ENCODE data around the gene TTC34. TPM values are rescaled to one million over a fixed set of nuclear protein-coding genes. Genes with fewer than 3 reads are reported as not detected.

The TTC34 gene
- total and polyA plus RNA-seq, 10 of the 15 experiments (the other 5 are each of a cell fraction or from before 2014, with no cell fraction given): 0.03 to 0.49 (median 0.05) TPM; not detected in 2

GRCh38 chr1:2596530-2597333 is 204.8 kb downstream of the TTC34 start:
- DNase-seq (ENCODE audit: low read depth, low spot score) (no peak), ATAC-seq (peak; percentile 15; the same call in 1 of the 3 replicates), FAIRE-seq (no peak)
- ChIA-PET RAD21 (ENCODE audit: unreplicated experiment) (interaction anchor here (0.8 kb wide), 1 partner anchor 41 kb away, joined by 3 read pairs; the partner anchor contains the start of gene TNFRSF14), POLR2A (interaction anchor here (0.5 kb wide), 1 partner anchor 48 kb away, joined by 3 read pairs; no protein-coding TSS in a partner anchor), SMC1A (ENCODE audit: uncharacterized antibody, unreplicated experiment) (interaction anchor here (0.6 kb wide), 1 partner anchor 1280 kb away, joined by 3 read pairs; no protein-coding TSS in a partner anchor), CTCF (no interaction called here)
- 34% methylated on average over 26 of the region's 28 CpGs for WGBS (ENCODE audit: insufficient coverage, insufficient replicate concordance, low lambda C conversion rate, missing lambda C conversion rate)
- Histone ChIP-seq H3K79me2 (ENCODE audit: control insufficient read depth, insufficient read depth, low read length) (no peaks in the 10 kb centered on the region), H3K4me3 (no peak overlapping the region), H3K4me2 (ENCODE audit: control insufficient read depth, insufficient read depth) (no peak overlapping the region), H3K27ac (ENCODE audit: control insufficient read depth, insufficient read depth) (no peak overlapping the region), H3K27me3 (replicated peaks in 1 of 2; ENCODE audit: control insufficient read depth in 2 of 2, insufficient read depth in 2 of 2, low read length in 1 of 2) (no peaks in the 10 kb centered on the region), H3K4me1 (ENCODE audit: control insufficient read depth, insufficient read depth, low read length) (no peaks in the 10 kb centered on the region), H4K20me1 (ENCODE audit: control insufficient read depth, insufficient read depth) (no peaks in the 10 kb centered on the region), H2AFZ (ENCODE audit: control insufficient read depth, low read depth, low read length) (no peak overlapping the region), H3K9me3 (replicated peaks; ENCODE audit: control insufficient read depth, insufficient read depth, low read length) (no peaks in the 10 kb centered on the region), H3K9ac (ENCODE audit: control insufficient read depth, insufficient read depth, low read length) (no peak overlapping the region), H3K36me3 (ENCODE audit: control insufficient read depth in 2 of 2, insufficient read depth in 2 of 2, low read length in 1 of 2) (no peaks in the 10 kb centered on the region)
- in situ Hi-C loops (cut with MboI): no loop called here
- TF ChIP-seq MEF2B (IDR thresholded peaks at IDR 0.05; ENCODE audit: partially characterized antibody, poor library complexity, severe bottlenecking) (peak; percentile 66), BHLHE40 (IDR thresholded peaks at IDR 0.05; ENCODE audit: borderline replicate concordance in 1 of 2, low read depth in 2 of 2, low read length in 1 of 2) (peak in 1 of 2 experiments; percentile 83; a peak in 2 of 4 replicates), RELA (IDR thresholded peaks at IDR 0.05; ENCODE audit: borderline replicate concordance, partially characterized antibody) (no peak)
- intact Hi-C loops (cut with micrococcal nuclease; ENCODE audit: unreplicated experiment): no loop called here
- no TSS peak for BruUV-seq (replicated peaks)

GRCh38 chr1:2595812-2596529 is 205.5 kb downstream of the TTC34 start:
- no peaks in the 10 kb centered on the region for H4K20me1 ChIP-seq (ENCODE audit: control insufficient read depth, insufficient read depth)
- intact Hi-C loops (cut with micrococcal nuclease; ENCODE audit: unreplicated experiment) (no loop called here), in situ Hi-C loops (cut with MboI) (no loop called here)
- DNase-seq (ENCODE audit: low read depth, low spot score) (no peak), FAIRE-seq (no peak), ATAC-seq (no peak)
- BruUV-seq (replicated peaks): no TSS peak
- H3K9ac ChIP-seq (ENCODE audit: control insufficient read depth, insufficient read depth, low read length): no peak overlapping the region
- no peak overlapping the region for H3K27ac ChIP-seq (ENCODE audit: control insufficient read depth, insufficient read depth)
- no peak overlapping the region for H2AFZ ChIP-seq (ENCODE audit: control insufficient read depth, low read depth, low read length)
- no peaks in the 10 kb centered on the region for H3K79me2 ChIP-seq (ENCODE audit: control insufficient read depth, insufficient read depth, low read length)
- CTCF ChIA-PET: no interaction called here
- SMC1A ChIA-PET (ENCODE audit: uncharacterized antibody, unreplicated experiment): no interaction called here
- H3K4me1 ChIP-seq (ENCODE audit: control insufficient read depth, insufficient read depth, low read length): no peaks in the 10 kb centered on the region
- POLR2A ChIA-PET: interaction anchor here (0.5 kb wide), 1 partner anchor 48 kb away, joined by 3 read pairs; no protein-coding TSS in a partner anchor
- H3K27me3 ChIP-seq (replicated peaks in 1 of 2; ENCODE audit: control insufficient read depth in 2 of 2, insufficient read depth in 2 of 2, low read length in 1 of 2): no peaks in the 10 kb centered on the region
- no peaks in the 10 kb centered on the region for H3K9me3 ChIP-seq (replicated peaks; ENCODE audit: control insufficient read depth, insufficient read depth, low read length)
- no peak overlapping the region for H3K4me3 ChIP-seq
- RAD21 ChIA-PET (ENCODE audit: unreplicated experiment): no interaction called here
- H3K36me3 ChIP-seq (ENCODE audit: control insufficient read depth in 2 of 2, insufficient read depth in 2 of 2, low read length in 1 of 2): no peaks in the 10 kb centered on the region
- H3K4me2 ChIP-seq (ENCODE audit: control insufficient read depth, insufficient read depth): no peak overlapping the region
- no peak for TF ChIP-seq EP300 (IDR thresholded peaks at IDR 0.05; ENCODE audit: borderline replicate concordance in 1 of 2, control insufficient read depth in 1 of 2, low read depth in 2 of 2, low read length in 2 of 2)
- TF ChIP-seq CHD1 (IDR thresholded peaks at IDR 0.05; ENCODE audit: low read depth, low read length): no peak
- no peak for TF ChIP-seq CEBPB (IDR thresholded peaks at IDR 0.05; ENCODE audit: borderline replicate concordance in 1 of 2, low read depth in 2 of 2, low read length in 2 of 2)
- 35% methylated on average over 30 of the region's 31 CpGs for WGBS (ENCODE audit: insufficient coverage, insufficient replicate concordance, low lambda C conversion rate, missing lambda C conversion rate)

All from GM12878 (cell line).